Measurements from ENCODE around the gene GABPA.

GABPA gene

DNA sequence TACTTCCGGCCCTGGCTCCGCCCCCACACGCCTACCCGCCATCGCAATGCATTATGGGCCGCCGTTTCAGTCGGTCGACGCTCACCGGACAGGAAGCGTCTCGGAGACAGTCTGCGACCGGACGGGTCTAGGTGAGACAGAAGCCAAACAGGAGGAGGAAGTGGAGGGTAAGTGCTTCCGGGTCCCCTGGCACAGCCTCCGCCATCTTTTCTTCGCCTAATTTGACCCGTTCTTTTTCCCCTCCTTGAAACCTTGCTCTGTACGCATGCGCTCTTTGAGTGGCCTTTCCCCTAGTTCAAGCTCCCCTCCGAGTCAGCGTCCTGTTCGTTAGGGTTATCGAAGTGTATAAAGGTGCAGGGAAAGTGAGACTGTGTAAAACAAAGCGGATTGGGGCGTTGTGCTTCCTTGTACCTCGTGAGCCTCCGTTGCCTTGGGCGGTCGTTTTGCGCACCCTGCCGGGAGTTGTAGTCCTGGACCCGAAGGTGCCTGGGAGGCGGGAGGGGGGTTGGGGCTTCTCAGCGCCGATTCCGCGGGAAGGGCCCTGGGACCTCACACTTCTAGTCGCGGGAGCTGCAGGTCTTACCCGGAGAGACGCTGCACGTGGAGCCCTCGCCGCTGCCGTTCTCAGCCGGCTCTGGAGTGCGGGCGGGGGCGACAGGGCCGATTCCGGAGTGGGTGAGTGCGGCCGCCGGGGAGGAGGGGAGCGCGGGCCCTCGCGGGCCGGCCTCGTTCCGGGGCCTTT, at the start of gene GABPA, which contains the start of gene ATP5PF:
TSS of gene GABPA (plus strand) at position 69 of the 742 bp plus-strand sequence. CDS start 6,627 bp downstream, outside the sequence.
TSS of gene ATP5PF (minus strand) at position 1 of the 742 bp plus-strand sequence. CDS start 5,110 bp downstream, outside the sequence.
- Histone ChIP-seq H3K36me3 (ENCODE audit: insufficient read depth, low read length) (peaks cover 14% of the 10 kb centered on the region), H3K4me1 (ENCODE audit: insufficient read depth, low read length) (peaks cover 45% of the 10 kb centered on the region), H3K4me2 (ENCODE audit: insufficient read depth, low read length) (peak within 1 kb of the TSS; percentile 79), H3K79me2 (ENCODE audit: insufficient read depth, low read length) (peaks cover 95% of the 10 kb centered on the region), H3K27me3 (ENCODE audit: insufficient read depth, low read length, poor library complexity) (no peaks in the 10 kb centered on the region), H3K27ac (ENCODE audit: low read length) (peak within 1 kb of the TSS; percentile 91), H3K4me3 (ENCODE audit: low read depth in 1 of 2, low read length in 2 of 2) (peak within 1 kb of the TSS; percentile 60 to 76), H3K9ac (ENCODE audit: low read depth, low read length) (peak within 1 kb of the TSS; percentile 96), H2AFZ (ENCODE audit: low read depth, low read length) (peak within 1 kb of the TSS; percentile 75), H3K9me3 (ENCODE audit: insufficient read depth, low read length, severe bottlenecking) (no peaks in the 10 kb centered on the region), H4K20me1 (ENCODE audit: insufficient read depth, low read length) (peaks cover 5% of the 10 kb centered on the region; the same call in 1 of the 2 replicates)
- DNase-seq = peak; percentile 97
- peak; percentile 87 for ATAC-seq (ENCODE audit: insufficient read depth, low read depth)
- no peak for TF ChIP-seq EZH2 (IDR thresholded peaks at IDR 0.05; ENCODE audit: borderline replicate concordance, low read depth, low read length, severe bottlenecking)
- TF ChIP-seq, protein P1, sequence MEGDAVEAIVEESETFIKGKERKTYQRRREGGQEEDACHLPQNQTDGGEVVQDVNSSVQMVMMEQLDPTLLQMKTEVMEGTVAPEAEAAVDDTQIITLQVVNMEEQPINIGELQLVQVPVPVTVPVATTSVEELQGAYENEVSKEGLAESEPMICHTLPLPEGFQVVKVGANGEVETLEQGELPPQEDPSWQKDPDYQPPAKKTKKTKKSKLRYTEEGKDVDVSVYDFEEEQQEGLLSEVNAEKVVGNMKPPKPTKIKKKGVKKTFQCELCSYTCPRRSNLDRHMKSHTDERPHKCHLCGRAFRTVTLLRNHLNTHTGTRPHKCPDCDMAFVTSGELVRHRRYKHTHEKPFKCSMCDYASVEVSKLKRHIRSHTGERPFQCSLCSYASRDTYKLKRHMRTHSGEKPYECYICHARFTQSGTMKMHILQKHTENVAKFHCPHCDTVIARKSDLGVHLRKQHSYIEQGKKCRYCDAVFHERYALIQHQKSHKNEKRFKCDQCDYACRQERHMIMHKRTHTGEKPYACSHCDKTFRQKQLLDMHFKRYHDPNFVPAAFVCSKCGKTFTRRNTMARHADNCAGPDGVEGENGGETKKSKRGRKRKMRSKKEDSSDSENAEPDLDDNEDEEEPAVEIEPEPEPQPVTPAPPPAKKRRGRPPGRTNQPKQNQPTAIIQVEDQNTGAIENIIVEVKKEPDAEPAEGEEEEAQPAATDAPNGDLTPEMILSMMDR (IDR thresholded peaks at IDR 0.05; ENCODE audit: borderline replicate concordance, extremely low read depth, low read length, poor library complexity, severe bottlenecking) = no peak

DNA sequence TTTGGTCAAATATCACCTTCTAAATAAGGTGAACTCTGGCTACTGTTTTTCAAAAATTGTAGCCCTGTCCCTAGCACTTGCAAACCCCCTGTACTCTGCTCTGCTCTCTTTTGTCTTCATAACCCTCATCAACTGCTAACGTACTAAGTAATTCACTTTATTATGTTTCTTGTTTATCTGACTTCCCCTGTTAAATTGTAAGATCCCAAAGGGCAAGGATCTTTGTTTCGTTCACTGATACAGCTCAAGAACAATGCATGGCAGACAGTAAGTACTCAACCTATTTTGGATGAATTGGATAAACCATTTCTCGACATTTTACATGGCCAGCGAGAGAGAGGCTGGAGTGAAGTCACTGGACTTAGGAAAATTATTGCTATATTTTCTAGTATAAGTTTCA, 47.0 kb upstream of the GABPA start:
- no peak overlapping the region for H3K4me2 ChIP-seq (ENCODE audit: insufficient read depth, low read length)
- H3K27me3 ChIP-seq (ENCODE audit: insufficient read depth, low read length, poor library complexity) = no peaks in the 10 kb centered on the region
- H4K20me1 ChIP-seq (ENCODE audit: insufficient read depth, low read length) = no peaks in the 10 kb centered on the region
- no peaks in the 10 kb centered on the region for H3K36me3 ChIP-seq (ENCODE audit: insufficient read depth, low read length)
- no peak overlapping the region for H3K9ac ChIP-seq (ENCODE audit: low read depth, low read length)
- no peak overlapping the region for H3K27ac ChIP-seq (ENCODE audit: low read length)
- DNase-seq (no peak), ATAC-seq (ENCODE audit: insufficient read depth, low read depth) (no peak)
- no peaks in the 10 kb centered on the region for H3K4me1 ChIP-seq (ENCODE audit: insufficient read depth, low read length)
- TF ChIP-seq, protein P1 (IDR thresholded peaks at IDR 0.05; ENCODE audit: borderline replicate concordance, extremely low read depth, low read length, poor library complexity, severe bottlenecking) = no peak
- no peak for TF ChIP-seq EZH2 (IDR thresholded peaks at IDR 0.05; ENCODE audit: borderline replicate concordance, low read depth, low read length, severe bottlenecking)
- H3K79me2 ChIP-seq (ENCODE audit: insufficient read depth, low read length) = no peaks in the 10 kb centered on the region
- H3K9me3 ChIP-seq (ENCODE audit: insufficient read depth, low read length, severe bottlenecking) = no peaks in the 10 kb centered on the region
- no peak overlapping the region for H3K4me3 ChIP-seq (ENCODE audit: low read depth in 1 of 2, low read length in 2 of 2)
- no peak overlapping the region for H2AFZ ChIP-seq (ENCODE audit: low read depth, low read length)

DNA sequence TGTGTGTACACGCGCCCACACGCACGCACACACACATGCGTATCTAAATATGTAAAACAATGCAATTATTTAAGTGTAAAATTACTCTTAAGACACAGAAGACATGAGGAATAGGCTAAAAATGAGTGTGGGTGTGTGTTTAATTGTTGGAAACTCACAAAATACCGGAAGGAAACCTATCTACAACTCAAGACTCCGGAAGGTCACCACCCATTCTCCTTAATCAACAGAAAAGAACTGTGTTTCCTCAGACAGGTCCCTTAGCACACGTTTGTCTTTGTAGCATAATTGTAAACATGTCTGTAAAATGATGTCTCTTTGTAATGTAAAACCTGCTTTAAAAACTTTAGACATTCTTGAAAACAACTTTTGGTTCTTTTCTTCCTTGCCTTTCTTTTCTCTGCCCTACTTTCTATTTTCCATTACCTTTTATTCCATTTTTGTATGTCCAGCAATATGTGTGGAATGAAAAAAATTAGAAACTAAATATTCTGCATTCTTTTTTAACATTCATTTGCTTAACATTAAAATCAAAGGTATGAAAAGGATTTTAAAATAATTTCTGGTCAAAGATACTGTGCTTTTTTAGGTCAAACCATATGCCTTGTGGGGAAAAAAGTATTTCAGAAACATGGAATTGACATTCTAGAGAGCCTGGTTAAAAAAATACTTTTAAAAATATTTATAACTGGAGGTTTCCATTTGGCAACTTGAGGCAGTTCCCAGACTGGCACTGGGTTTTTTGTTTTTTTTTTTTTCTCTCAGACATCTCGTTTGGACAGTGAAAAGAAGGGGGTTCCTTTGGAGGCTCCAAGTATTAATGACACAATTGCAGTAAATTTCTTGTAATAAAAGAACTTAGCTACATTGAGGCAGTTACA, 46.3 kb upstream of the GABPA start:
- TF ChIP-seq EZH2 (IDR thresholded peaks at IDR 0.05; ENCODE audit: borderline replicate concordance, low read depth, low read length, severe bottlenecking) = no peak
- TF ChIP-seq, protein P1 (IDR thresholded peaks at IDR 0.05; ENCODE audit: borderline replicate concordance, extremely low read depth, low read length, poor library complexity, severe bottlenecking) = no peak
- Histone ChIP-seq H4K20me1 (ENCODE audit: insufficient read depth, low read length) (no peaks in the 10 kb centered on the region), H3K9ac (ENCODE audit: low read depth, low read length) (no peak overlapping the region), H3K79me2 (ENCODE audit: insufficient read depth, low read length) (no peaks in the 10 kb centered on the region), H3K36me3 (ENCODE audit: insufficient read depth, low read length) (no peaks in the 10 kb centered on the region), H2AFZ (ENCODE audit: low read depth, low read length) (no peak overlapping the region), H3K4me3 (ENCODE audit: low read depth in 1 of 2, low read length in 2 of 2) (no peak overlapping the region), H3K27me3 (ENCODE audit: insufficient read depth, low read length, poor library complexity) (no peaks in the 10 kb centered on the region), H3K4me1 (ENCODE audit: insufficient read depth, low read length) (no peaks in the 10 kb centered on the region), H3K27ac (ENCODE audit: low read length) (no peak overlapping the region), H3K4me2 (ENCODE audit: insufficient read depth, low read length) (no peak overlapping the region), H3K9me3 (ENCODE audit: insufficient read depth, low read length, severe bottlenecking) (no peaks in the 10 kb centered on the region)
- ATAC-seq (ENCODE audit: insufficient read depth, low read depth) = no peak
- DNase-seq = no peak

Data from DND-41 (cell line).